Measurements from ENCODE around the gene SDR42E1.

- no peak for TF ChIP-seq CTCF (conservative IDR thresholded peaks at IDR 0.05; ENCODE audit: low read length)
- TF ChIP-seq EZH2phosphoT487 (IDR thresholded peaks at IDR 0.05; ENCODE audit: borderline replicate concordance, low read depth, low read length): no peak
These were observed 59.7 kb downstream of the SDR42E1 start for GRCh38 chr16:81951564-81951963.

Data from OCI-LY7 (cell line).